Measurements from ENCODE around the gene SHC2.

DNA sequence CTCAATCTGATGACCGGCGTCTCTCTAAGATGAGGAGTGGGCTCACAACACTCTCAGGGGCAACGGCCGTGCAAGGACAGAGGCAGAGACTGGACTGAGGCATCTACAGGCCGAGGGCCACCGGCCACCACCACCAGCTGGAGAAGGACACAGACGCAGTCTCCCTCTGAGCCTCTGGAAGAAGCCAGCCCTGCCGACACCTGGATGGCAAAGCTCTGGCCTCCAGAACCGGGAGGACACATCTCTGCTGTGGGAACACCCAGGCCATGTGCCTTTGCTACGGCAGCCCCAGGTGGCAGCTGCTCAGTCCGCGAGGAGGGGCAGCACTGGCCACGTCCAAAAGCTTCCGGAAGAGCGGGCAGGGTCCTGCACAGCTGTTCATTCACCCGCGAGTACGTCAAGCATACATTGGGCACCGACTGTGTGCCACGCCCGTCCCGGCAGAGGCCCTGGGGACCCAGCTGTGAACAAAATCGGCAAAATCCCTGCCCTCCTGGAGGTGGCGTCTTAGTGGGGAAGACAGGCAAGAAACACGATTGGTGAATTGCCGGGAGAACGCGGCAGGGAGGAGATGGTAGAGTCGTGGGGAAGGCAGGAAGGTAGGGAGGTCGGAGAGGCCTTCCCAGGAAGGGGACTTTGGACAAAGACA lies 69.0 kb downstream of the SHC2 start:
- TF ChIP-seq, protein P1, sequence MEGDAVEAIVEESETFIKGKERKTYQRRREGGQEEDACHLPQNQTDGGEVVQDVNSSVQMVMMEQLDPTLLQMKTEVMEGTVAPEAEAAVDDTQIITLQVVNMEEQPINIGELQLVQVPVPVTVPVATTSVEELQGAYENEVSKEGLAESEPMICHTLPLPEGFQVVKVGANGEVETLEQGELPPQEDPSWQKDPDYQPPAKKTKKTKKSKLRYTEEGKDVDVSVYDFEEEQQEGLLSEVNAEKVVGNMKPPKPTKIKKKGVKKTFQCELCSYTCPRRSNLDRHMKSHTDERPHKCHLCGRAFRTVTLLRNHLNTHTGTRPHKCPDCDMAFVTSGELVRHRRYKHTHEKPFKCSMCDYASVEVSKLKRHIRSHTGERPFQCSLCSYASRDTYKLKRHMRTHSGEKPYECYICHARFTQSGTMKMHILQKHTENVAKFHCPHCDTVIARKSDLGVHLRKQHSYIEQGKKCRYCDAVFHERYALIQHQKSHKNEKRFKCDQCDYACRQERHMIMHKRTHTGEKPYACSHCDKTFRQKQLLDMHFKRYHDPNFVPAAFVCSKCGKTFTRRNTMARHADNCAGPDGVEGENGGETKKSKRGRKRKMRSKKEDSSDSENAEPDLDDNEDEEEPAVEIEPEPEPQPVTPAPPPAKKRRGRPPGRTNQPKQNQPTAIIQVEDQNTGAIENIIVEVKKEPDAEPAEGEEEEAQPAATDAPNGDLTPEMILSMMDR (IDR thresholded peaks at IDR 0.05; ENCODE audit: extremely low read depth in 1 of 2, insufficient read depth in 1 of 2, low read depth in 1 of 2, low read length in 2 of 2) = no peak
- TF ChIP-seq POLR2A (IDR thresholded peaks at IDR 0.05; ENCODE audit: low read depth, low read length) (no peak), POLR2AphosphoS5 (IDR thresholded peaks at IDR 0.05; ENCODE audit: insufficient read depth, low read depth, low read length) (no peak), EZH2 (IDR thresholded peaks at IDR 0.05; ENCODE audit: borderline replicate concordance, low read depth, low read length, severe bottlenecking) (no peak), FOS (IDR thresholded peaks at IDR 0.05; ENCODE audit: borderline replicate concordance, insufficient read depth, low read length) (no peak), MYC (IDR thresholded peaks at IDR 0.05; ENCODE audit: low read depth, low read length) (no peak), JUN (IDR thresholded peaks at IDR 0.05; ENCODE audit: borderline replicate concordance, insufficient read depth, insufficient read length, low read depth) (no peak)
- TF ChIP-seq, protein P2, sequence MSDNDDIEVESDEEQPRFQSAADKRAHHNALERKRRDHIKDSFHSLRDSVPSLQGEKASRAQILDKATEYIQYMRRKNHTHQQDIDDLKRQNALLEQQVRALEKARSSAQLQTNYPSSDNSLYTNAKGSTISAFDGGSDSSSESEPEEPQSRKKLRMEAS (IDR thresholded peaks at IDR 0.05; ENCODE audit: insufficient read depth, insufficient read length) = no peak

All from endothelial cell of umbilical vein (primary cell).